HG03280 (cell line): Measurements from ENCODE around the gene MAP2K2.

Source experiments
- ATAC-seq: cut with Tn5 transposase; IDR thresholded peaks from one replicate; pipeline ENCODE4 v1.9.1; 2021; ENCODE audit warnings: mild to moderate bottlenecking, moderate library complexity; ENCODE audit not compliant: unreplicated experiment

MAP2K2 gene

DNA sequence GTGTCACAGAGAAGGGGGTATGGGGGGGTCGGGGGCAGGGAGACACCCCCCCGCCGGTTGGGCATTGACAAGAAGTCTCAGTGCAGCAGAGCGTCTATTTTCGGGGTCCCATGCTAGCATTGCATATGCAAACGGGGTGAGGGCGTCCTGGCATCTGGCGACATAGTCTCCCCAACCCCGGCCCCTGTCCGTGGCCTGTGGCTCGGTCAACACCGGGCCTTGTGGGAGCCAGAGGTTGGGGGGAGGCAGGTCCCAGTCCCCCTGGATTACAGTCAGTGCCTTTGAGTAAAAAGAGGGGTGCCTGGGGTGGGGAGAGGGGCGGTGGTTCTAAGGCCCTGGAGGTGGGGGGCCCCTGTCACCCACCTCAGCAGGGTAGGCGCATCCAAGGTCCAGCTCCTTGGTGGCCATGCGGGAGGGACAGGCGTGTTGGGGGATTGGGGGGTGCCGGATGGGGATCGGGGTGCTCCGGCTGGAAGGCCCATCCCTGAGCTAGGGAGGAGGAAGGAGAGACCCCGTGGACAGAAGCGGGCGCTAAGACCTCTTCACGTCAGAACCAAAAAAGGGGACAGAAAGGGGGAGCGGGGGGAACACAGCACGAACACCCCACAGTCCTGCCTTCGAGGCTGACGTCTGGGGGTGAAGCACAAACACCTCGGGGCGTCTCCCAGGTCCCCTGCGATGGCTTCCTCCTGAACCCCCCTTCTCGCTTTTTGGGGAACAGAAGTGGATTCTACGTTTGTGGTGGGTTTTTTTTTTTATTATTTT lies 78.1 kb downstream of the MAP2K2 start:
- ATAC-seq = no peak

GRCh38 chr19:4044990-4045465 lies 78.9 kb downstream of the MAP2K2 start:
- ATAC-seq = no peak

DNA sequence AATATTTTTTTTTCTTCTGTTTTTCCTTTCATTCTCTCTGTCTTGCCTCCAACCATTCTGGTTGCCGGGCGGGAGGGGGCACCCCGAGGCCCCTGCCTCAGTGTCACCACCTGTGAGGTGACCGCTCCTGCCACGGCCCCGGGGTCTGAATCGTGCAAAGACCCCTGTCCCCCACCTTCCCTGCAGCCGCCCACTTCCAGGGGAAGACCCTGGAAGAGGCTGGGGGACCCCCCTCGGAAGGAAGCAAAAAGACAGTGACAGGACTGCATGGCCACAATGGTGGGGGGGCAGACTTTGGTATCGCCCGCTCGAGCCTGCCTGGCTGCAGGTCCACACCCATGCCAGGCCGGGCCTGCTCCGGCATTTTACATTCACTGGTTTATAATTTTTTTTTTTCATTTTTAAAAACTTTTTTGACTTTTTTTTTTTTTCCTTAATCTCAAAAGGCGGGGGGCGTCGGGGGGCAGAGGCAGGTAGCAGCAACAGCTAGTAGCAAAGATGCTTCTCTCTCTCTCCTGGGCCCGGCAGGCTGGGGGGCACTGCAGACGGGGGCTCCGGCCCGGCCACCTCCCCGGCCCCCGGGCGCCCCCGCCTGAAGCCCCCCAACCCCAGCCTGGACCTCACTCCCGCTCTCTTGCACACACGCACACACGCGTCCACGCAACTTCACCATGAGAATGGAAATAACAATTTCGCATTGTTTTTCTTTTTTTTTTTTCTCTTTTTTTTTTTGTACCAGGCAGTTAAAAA lies 79.8 kb downstream of the MAP2K2 start:
- no peak for ATAC-seq

DNA sequence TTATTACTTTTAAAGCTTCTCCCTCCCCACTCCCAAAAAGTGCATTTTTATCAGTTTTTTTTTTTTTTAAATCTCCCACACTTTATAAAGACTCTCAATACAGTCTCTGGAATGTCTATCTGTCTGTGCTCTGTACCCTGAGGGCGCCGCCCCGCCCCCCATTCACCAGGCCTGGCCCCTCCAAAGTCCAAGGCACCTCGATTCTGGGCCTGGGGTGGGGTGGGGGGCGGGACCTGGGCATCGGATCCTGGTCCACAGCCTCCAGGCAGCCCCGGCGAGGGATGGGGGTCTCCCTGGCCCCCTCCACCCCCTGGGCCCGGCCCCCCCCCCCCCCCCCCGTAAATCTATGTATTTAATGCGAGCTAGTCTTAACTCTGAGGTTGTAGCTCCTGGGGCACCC lies 80.5 kb downstream of the MAP2K2 start:
- ATAC-seq = no peak

DNA sequence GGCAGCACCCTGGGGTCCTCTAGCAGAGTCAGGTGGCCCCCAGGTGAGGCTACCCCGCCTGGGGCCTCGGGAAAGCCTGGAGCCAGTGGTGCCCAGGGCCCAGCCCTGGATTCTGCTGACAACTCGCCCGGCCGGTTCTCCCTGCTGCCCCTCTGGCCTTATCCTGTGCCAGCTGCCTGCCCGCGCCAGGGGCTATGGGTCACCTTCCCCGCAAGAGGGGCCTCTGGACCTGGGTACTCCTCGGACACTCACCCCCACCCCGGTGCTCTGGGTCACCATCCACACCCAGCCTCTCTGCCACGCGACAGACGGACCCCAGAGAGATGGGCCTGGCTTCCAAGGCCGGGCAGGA lies 81.2 kb downstream of the MAP2K2 start:
- no peak for ATAC-seq

GRCh38 chr19:4042064-4042730 lies 81.7 kb downstream of the MAP2K2 start:
- ATAC-seq = no peak
